Measurements from ENCODE around the gene TLL2.

The TLL2 gene

DNA sequence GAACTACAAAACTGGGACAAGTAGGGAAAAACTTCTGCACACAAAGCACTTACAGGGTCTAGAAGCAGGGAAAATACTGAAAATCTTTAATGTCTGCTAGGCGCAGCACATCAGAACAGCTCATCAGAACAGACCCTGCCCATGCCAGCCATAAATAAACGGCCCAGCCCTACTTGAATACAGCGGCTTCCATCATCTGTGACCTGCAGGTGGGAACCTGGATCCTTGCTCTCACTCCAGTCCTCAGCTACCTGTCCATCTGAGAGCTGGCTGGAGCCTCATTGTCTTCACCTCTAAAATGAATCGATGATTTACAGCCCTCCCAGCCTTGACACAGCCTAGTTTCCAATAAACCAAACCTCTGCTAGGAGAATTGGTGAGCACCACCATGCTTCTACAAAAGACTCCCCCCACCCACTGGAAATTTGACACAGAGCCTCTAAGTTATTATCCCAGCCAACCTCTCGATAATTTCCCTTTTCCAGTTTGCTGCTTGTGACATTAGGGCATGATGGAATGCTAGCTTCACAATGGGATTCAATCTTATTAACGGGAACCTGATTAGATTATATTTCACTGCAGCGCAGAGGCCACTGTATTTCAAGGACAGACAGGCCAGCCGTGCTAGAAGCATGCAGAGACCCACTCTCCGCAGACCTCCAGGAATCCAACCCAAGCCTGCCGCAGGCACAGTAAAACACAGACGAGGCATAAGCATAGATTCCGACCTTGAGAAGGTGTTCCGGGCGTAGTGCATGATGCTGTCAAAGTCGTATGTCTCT, 93.3 kb downstream of the TLL2 start:
- no peak for DNase-seq

DNA sequence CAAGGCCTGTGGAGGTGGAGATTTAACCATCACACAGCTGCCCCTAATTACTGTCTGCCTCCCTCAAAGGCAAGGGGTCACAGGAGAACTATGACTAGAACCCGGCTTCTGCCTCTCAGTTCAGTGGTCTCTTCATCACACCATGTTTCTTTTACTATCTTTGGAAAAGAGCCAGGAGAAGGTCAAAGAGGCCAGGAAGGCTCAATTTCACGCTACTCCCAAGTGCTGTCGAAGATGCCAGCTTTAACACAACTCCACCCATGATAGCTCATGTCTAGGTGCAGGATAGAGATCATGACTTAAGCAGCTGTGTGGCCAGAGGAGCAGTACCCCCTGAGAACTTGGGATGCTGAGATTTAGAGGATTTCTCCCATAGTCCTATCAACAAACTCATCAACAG, 94.4 kb downstream of the TLL2 start:
- no peak for DNase-seq

DNA sequence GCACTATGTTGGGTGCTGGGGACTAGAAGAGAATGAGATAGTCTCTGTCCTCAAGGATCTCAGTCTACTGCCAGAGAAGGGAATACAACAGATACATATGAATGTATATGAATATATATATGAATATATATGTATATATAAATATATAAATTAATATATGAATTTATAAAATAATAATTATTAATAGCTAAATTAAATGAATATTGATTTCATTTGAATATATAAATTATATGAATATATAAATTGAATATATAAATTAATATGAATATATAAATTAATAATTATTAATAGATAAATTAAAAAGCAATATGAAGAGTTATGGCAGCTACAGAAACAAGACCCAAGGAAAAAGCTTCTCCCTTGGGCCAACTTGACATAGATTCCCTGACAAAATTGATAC, 95.1 kb downstream of the TLL2 start:
- no peak for DNase-seq

GRCh38 chr10:96417441-96417840, 96.3 kb downstream of the TLL2 start:
- no peak for DNase-seq

DNA sequence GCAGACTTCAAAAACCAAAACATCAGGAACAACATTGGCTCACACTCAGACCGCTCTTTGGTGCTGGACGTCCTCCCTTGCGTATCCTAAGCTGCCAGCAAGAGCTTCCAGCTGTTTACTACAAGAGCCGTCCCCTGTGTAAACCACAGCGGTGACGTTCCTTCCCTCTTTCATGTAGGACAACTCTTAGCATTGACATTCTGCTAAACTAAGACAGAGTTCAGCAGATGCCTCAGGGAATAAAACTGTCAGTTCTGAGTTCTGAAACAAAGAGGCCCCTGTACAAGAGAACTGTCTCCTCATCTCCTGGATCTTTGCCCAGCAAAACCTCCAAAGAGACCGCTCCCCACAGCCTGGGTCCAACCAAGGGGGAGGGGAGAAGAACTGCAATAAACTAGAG, 97.1 kb downstream of the TLL2 start:
- DNase-seq: no peak

GRCh38 chr10:96415891-96416554, 97.7 kb downstream of the TLL2 start:
- no peak for DNase-seq

DNA sequence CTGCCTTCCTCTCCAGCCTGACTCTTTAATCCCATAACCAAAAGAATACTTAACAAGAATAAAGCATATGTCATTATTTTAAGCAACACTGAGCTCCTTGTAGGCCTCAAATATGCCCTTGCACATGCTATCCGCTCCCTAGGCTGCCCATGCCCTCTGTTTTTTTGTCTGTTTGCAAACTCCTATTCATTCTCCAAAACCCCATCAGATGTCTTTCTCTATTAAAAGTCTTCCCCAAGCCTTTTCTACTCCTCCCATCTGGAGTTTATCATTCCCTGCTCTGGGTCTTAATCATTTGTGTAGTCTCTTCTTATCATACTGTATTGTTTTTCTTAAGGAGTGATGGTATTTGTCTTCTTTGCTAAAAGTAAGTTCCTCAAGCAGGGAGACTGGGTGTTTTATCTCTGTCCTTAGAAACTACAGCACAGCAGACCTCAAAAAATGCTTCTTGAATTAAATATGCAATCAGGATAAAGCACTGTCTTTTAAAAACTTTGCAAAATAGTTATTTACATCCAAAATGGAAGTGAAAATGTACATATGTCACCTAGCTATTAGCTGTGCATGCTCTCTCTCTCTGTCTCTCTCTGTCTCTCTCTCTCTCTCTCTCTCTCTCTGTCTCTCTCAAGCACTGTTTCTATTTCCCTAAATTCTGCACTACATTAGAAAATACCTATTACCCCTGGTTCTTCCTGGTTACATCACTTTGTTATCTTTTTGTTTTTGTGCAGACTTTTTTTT, 98.4 kb downstream of the TLL2 start:
- no peak for DNase-seq

GRCh38 chr10:96414303-96414702, 99.4 kb downstream of the TLL2 start:
- no peak for DNase-seq

DNA sequence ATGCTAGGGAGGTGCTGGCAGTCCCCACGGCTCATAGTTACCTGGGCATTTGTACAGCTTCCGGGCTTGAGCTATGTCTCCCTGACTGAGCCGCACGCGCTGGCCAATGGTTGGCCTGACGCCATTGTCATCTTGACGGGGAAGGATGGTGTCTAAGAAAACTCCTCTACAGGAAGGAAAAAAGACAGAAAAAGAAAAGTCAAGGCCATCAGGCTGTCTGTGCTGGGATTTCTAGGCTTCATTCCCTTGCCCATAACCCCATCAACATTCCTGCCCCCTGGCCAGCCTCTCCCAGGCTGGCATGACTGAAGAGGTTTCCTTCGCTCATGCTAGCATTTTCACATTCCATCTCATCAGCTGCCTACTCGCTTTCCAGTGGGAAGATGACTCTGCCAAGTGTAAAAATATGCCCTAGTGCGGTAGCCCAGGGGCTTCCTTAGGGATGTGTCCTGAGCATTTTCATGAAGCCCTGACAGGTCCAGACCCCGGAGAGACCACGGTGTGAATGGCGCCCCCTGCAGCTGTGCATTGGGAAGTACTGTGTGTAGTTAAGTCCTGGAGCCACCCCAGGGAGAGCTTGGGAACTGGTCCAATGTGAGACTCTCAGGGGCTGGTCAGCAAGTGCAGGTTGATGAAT, 100.5 kb downstream of the TLL2 start:
- no peak for DNase-seq

DNA sequence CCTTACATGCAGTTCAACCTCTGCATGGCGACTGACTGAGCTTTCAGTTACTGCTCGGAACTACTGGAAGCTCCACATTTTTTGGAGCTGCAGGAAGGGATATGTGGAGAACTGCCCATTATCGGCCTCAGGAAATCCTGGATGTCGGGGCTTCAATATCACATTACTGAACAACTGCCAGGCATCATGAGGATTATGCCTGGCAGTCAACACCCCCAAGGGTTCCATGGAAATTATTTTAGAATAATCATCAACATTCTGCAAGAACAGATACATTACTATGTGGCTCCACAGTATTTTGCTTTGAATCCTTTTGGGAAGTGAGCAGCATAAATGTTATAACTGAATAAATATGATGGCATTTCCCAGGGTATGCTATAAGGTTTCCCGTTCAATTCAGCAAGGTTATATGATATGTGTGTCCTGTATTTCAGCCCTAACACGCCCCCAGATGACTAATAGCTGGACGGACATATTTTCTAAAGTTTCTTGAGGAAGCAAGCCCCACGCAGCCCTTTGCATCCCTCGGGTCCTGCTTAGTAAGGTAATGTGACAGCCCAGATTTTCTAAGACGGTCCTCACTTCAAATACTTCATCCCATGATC, 101.9 kb downstream of the TLL2 start:
- no peak for DNase-seq

GRCh38 chr10:96410296-96410695, 103.4 kb downstream of the TLL2 start:
- DNase-seq: no peak

DNA sequence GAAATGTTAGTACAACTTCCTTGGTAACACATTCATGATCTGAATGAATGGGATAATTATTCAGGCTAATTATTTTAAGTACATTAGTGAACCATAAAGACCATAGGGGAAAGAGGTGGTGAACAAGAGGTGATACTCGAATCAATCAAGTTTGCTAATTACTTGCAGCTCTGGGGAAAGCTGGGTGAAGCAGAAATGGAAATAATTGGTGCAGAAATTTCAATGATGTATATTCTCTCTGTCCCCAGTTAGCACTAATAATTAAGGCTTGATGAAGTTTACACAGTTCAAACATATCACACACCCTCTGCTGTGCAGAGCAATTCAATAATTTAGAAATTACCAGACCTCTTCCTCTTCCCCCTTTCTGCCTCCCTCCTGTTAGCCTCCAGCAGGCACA, 105.5 kb downstream of the TLL2 start:
- no peak for DNase-seq

- no peak for DNase-seq
These were observed 106.1 kb downstream of the TLL2 start for GRCh38 chr10:96407560-96408069.

DNA sequence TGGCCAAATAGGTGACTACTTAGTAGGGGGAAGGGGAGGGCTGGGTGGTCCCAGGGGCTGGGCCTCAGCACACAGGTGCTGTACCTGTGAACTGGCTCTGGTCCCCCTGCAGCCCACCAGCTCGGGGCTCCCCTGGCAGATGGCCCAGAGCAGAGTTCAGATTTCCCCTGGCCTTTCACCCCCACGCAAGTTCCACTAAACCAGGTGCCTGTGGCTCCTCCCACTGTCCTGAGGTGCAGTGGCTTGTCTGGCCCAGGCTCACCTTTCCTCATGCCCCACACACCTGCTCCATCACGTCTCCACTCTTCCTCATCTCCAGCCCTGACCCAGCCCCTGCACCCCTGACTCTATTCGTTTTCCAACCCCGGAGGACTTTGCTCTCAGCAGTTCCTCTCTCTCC, 107.6 kb downstream of the TLL2 start:
- no peak for DNase-seq

DNA sequence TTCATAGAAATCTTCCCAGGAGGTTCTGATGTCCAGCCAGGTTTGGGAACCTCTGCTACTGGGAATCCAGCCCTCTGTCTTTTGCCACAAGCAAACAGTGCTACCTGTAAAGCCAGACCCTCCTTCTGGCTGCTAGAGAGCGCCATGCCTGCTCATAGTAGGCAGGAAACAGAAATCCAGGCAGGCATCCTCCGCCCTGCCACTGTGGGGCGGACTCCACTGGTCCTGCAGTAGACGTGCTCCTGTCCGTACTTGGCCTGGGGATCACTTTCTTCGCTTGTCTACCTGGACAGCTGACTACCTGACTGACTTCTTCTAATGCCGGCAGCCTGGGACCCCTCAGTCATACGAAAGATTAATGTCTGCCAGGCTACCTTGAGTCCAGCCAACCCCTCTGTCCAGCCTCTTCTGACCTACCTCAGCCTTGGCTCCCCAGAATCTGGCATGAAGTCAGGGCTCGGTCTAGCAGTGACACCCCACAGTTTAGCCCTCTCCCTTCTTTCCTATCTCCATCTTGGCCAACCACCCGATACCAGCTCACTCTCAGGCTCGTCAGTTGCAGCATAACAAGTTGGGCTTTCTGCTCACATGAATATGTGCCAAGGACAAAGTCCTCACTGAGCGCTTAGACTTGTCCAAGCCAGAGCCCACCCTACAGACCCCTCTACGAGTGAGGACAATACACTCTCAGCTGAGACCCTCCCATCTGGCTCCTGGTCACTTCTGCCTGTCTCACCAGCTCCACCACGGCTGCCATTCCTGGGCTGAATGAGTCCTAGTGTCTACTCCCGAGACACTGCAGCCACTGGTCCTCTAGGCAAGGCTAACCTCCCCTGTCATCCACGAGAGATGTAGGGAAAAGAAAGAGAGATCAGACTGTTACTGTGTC, 111.1 kb downstream of the TLL2 start:
- DNase-seq: no peak

GRCh38 chr10:96401036-96401435, 112.7 kb downstream of the TLL2 start:
- no peak for DNase-seq

GRCh38 chr10:96400465-96400864, 113.3 kb downstream of the TLL2 start:
- no peak for DNase-seq

- DNase-seq: no peak
These were observed 115.8 kb downstream of the TLL2 start for GRCh38 chr10:96397902-96398301.

DNA sequence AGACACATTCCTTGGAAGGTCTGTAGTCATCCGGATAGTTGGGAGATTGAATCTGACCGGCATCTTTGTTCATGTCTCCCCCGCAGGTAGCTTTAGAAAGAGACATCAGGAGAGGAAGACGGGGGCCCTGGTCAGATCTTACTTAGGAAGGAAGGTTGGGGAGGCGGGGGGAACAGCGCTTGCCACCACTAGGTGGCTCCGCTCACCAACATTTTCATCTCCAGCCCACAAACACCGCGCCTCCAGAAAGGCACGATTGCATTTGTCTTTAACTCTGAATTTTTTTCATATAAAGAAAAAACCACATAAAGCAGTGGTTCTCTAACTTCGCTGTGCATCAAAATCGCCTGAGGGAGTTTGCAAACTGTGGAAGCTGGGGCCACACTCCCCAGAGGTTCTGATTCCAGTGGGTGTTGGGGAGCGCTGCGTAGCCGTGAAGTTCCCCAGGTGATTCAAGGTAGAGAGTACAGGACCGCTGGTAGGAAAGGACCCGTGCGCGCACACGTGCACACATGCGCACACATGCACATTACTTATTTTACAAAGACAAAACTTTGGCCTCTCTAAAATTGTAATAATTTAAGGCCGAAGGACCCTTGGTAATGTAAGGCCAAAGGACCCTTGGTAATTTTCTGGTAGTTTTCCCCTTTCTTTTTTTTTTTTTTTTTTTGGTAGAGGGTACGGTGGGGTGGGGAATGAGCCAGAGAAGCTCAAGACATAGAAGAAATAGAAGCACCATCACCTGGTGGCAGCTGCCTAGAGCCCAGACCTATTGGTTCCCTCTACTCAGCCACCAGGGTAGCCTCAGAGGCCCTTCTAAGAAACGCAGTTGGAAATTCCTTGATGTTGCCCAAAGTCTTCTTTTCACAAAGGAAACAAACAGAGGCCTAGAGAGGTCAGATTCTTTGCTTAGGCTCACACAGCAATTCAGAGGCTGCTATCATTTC, 117.5 kb downstream of the TLL2 start:
- DNase-seq: peak; percentile 54

DNA sequence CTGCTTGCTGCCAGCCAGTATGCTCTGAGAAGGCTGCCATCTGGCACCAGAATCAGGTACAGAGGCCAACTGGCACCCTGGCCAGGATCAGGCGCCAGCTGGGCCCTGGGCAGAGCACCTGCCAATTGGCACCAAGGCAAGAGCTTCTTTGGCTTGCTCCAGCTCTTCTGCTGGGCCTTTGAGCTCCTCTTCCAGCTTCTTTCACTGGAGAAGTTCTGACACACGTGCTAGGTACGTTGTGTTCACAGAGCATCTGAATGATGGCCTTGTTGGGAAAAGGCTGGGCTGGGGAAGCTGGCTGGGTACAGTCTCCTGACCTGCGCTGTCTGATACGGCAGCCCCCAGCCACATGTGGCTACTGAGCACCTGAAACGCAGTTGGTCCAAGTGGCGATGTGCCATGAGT, 123.3 kb downstream of the TLL2 start:
- no peak for DNase-seq

GRCh38 chr10:96389785-96390184, 123.9 kb downstream of the TLL2 start:
- no peak for DNase-seq
